GM12878 (cell line): ENCODE results near the gene COQ8B. TPM values are rescaled to one million over a fixed set of nuclear protein-coding genes. Genes with fewer than 3 reads are reported as not detected.

ENCODE experiments used
- ATAC-seq: fragments of 200-7000 bp; cut with Tn5 transposase; 3 replicates; pipeline ENCODE4 v1.9.1; 2020; ENCODE audit warnings: mild to moderate bottlenecking, moderate library complexity
- BruUV-seq: library from RNA; stranded (reverse); fragments of 400-500 nt; replicated peaks from 2 replicates; lab custom pipeline; 2021; lab: Mats Ljungman, UMichigan
- CTCF ChIA-PET: fragments of 300-600 bp; sonication (Branson Sonifier 250); formaldehyde crosslinking; extraction: SDS; loops from one replicate; lab custom pipeline; 2021; ENCODE audit warnings: inconsistent platforms; lab: Yijun Ruan, JAX
- POLR2A ChIA-PET: fragments of 350-600 bp; formaldehyde crosslinking; extraction: SDS; loops from one replicate; lab custom pipeline; 2021; ENCODE audit warnings: inconsistent platforms; lab: Charles Lee
- RAD21 ChIA-PET: fragments of 300-600 bp; sonication (Branson Sonifier 250); formaldehyde crosslinking; loops from one replicate; lab custom pipeline; 2023; ENCODE audit warnings: antibody characterized with exemption; ENCODE audit not compliant: unreplicated experiment; lab: Charles Lee
- SMC1A ChIA-PET: fragments of 300-600 bp; sonication (Branson Sonifier 250); formaldehyde crosslinking; loops from one replicate; lab custom pipeline; 2023; ENCODE audit not compliant: unreplicated experiment, uncharacterized antibody; lab: Charles Lee
- DNase-seq: peaks from one replicate; pipeline ENCODE4 v3.0.0-alpha.2; 2011; ENCODE audit warnings: low read depth, low spot score
- FAIRE-seq: peaks from 3 replicates; lab custom pipeline; 2011; peaks lifted over from hg19 to GRCh38; lab: Jason Lieb, UNC
- H2AFZ ChIP-seq: 2 replicates; pipeline ENCODE4 v1.6.0; 2011; ENCODE audit warnings: low read depth, low read length, control low read depth; ENCODE audit not compliant: control insufficient read depth
- H3K27ac ChIP-seq: 2 replicates; pipeline ENCODE4 v1.5.1; 2011; ENCODE audit warnings: control low read depth; ENCODE audit not compliant: control insufficient read depth, insufficient read depth
- H3K27me3 ChIP-seq, 2 experiments: replicated peaks in 1 of 2; 2 replicates each; pipeline versions ENCODE4 v1.6.0 to v1.6.1; 2011; ENCODE audit warnings: low read length in 1 of 2; ENCODE audit not compliant: control insufficient read depth in 2 of 2, insufficient read depth in 2 of 2
- H3K36me3 ChIP-seq, 2 experiments: 2 replicates each; pipeline ENCODE4 v1.5.1; 2011; ENCODE audit warnings: low read length in 1 of 2; ENCODE audit not compliant: control insufficient read depth in 2 of 2, insufficient read depth in 2 of 2
- H3K4me1 ChIP-seq: 2 replicates; pipeline ENCODE4 v1.6.1; 2011; ENCODE audit warnings: mild to moderate bottlenecking, low read length, moderate library complexity, mixed read lengths; ENCODE audit not compliant: control insufficient read depth, insufficient read depth
- H3K4me2 ChIP-seq: 2 replicates; pipeline ENCODE4 v1.6.0; 2011; ENCODE audit warnings: control low read depth; ENCODE audit not compliant: control insufficient read depth, insufficient read depth
- H3K4me3 ChIP-seq: fragments of 200-600 bp; sonication (generic); 2 replicates; pipeline ENCODE4 v1.5.1; 2016
- H3K79me2 ChIP-seq: 2 replicates; pipeline ENCODE4 v1.6.0; 2011; ENCODE audit warnings: low read length; ENCODE audit not compliant: control insufficient read depth, insufficient read depth
- H3K9ac ChIP-seq: 2 replicates; pipeline ENCODE4 v1.8.0; 2011; ENCODE audit warnings: low read length, control low read depth, mixed read lengths; ENCODE audit not compliant: control insufficient read depth, insufficient read depth
- H3K9me3 ChIP-seq: replicated peaks from 3 replicates; pipeline ENCODE4 v1.5.1; 2011; ENCODE audit warnings: mild to moderate bottlenecking, low read length; ENCODE audit not compliant: control insufficient read depth, insufficient read depth
- H4K20me1 ChIP-seq: 2 replicates; pipeline ENCODE4 v1.6.0; 2011; ENCODE audit not compliant: control insufficient read depth, insufficient read depth
- ASH2L ChIP-seq: fragments of 300-600, 200-600 bp; sonication (generic); IDR thresholded peaks from 2 replicates; pipeline ENCODE4 v1.6.1; 2017; ENCODE audit warnings: low read depth, mild to moderate bottlenecking, borderline replicate concordance
- BACH1 ChIP-seq: fragments of 450-650 bp; IDR thresholded peaks from 2 replicates; pipeline ENCODE4 v1.6.1; 2017; ENCODE audit warnings: mild to moderate bottlenecking, borderline replicate concordance
- CBX3 ChIP-seq: fragments of 200-600 bp; sonication (generic); IDR thresholded peaks from 2 replicates; pipeline ENCODE4 v1.6.1; 2016; ENCODE audit warnings: low read depth, borderline replicate concordance
- CEBPB ChIP-seq, 2 experiments: fragments of 150-350 bp in 1 of 2; IDR thresholded peaks; 2 replicates each; pipeline ENCODE4 v1.6.1; 2012 to 2014; ENCODE audit warnings: low read depth in 2 of 2, low read length in 2 of 2, borderline replicate concordance in 1 of 2, inconsistent platforms in 1 of 2
- CHD1 ChIP-seq: IDR thresholded peaks from 2 replicates; pipeline ENCODE4 v1.6.1; 2012; ENCODE audit warnings: low read depth, low read length, improper control_type of control experiment
- CHD2 ChIP-seq: IDR thresholded peaks from 2 replicates; pipeline ENCODE4 v1.6.1; 2011; ENCODE audit warnings: low read depth, low read length, improper control_type of control experiment, borderline replicate concordance
- CREM ChIP-seq: IDR thresholded peaks from 2 replicates; pipeline ENCODE4 v1.6.1; 2014; ENCODE audit warnings: antibody characterized with exemption, low read depth
- ESRRA ChIP-seq: IDR thresholded peaks from 2 replicates; pipeline ENCODE4 v1.6.1; 2012; ENCODE audit warnings: mild to moderate bottlenecking, low read length, improper control_type of control experiment
- GATAD2B ChIP-seq: fragments of 450-650 bp; conservative IDR thresholded peaks from 2 replicates; pipeline ENCODE4 v1.6.1; 2017; ENCODE audit warnings: low read depth, mild to moderate bottlenecking, moderate library complexity
- HDAC2 ChIP-seq: fragments of 200-600 bp; sonication (generic); IDR thresholded peaks from 2 replicates; pipeline ENCODE4 v1.6.1; 2017
- IKZF1 ChIP-seq: fragments of 450-650 bp; conservative IDR thresholded peaks from 2 replicates; pipeline ENCODE4 v1.6.1; 2017; ENCODE audit warnings: antibody characterized with exemption, mild to moderate bottlenecking
- PAX8 ChIP-seq: fragments of 450-650 bp; IDR thresholded peaks from 2 replicates; pipeline ENCODE4 v1.6.1; 2017; ENCODE audit warnings: mild to moderate bottlenecking, moderate library complexity
- RELB ChIP-seq: fragments of 450-650 bp; IDR thresholded peaks from 2 replicates; pipeline ENCODE4 v1.6.1; 2017; ENCODE audit warnings: low read depth, mild to moderate bottlenecking, moderate library complexity
- SMARCA5 ChIP-seq: fragments of 450-650 bp; IDR thresholded peaks from 2 replicates; pipeline ENCODE4 v1.6.1; 2017; ENCODE audit warnings: mild to moderate bottlenecking
- WGBS: methylation state at CpG from one replicate; pipeline ENCODE4 v1.1.6; 2016; ENCODE audit warnings: low lambda C conversion rate; ENCODE audit not compliant: insufficient replicate concordance, insufficient coverage; ENCODE audit errors: missing lambda C conversion rate; 5-methylcytosine and 5-hydroxymethylcytosine counted together
- in situ Hi-C: fragments of 300-500 bp; cut with MboI; formaldehyde crosslinking; loops from 9 replicates; pipeline ENCODE4 v1.14.3; 2018; ENCODE audit warnings: mixed read lengths
- intact Hi-C: fragments of 100-400 bp; cut with micrococcal nuclease; formaldehyde crosslinking; loops from one replicate; pipeline ENCODE4 v1.14.2; 2022; ENCODE audit not compliant: unreplicated experiment
- polyA plus RNA-seq, 11 experiments: library from polyadenylated mRNA; depleted of rRNA in 4 of 11; unstranded in 6 of 11; stranded (reverse) in 5 of 11; fragments of >200 nt; fragmentation: Nextera tagmentation in 4 of 11; fragmentation: Illumina TruSeq in 1 of 11; extraction: Ambion mirVana in 4 of 11; extraction: Trizol in 1 of 11; gene quantifications; 1 replicate in 1 of 11; 2 replicates in 10 of 11; pipeline versions ENCODE4 v1.2.1 to v1.2.3, GENCODE V29; 2011 to 2016; ENCODE audit warnings: inconsistent platforms in 2 of 11, missing spikeins in 2 of 11, low read depth in 1 of 11
- total RNA-seq, 4 experiments: library from RNA; depleted of rRNA in 3 of 4; stranded (reverse); fragments of >200 nt in 3 of 4; fragmentation: Illumina TruSeq in 1 of 4; extraction: Trizol in 1 of 4; gene quantifications; 2 replicates each; pipeline versions ENCODE4 v1.2.1 to v1.2.3, GENCODE V29; 2013 to 2021
- TF ChIP-seq, protein P1 (sequence below): IDR thresholded peaks from 2 replicates; pipeline ENCODE4 v1.6.1; 2011; ENCODE audit warnings: low read depth, mild to moderate bottlenecking, low read length, moderate library complexity, borderline replicate concordance; ENCODE audit errors: extremely low read depth
- TF ChIP-seq, protein P2 (sequence below): IDR thresholded peaks from 2 replicates; pipeline ENCODE4 v1.6.1; 2012; ENCODE audit warnings: low read length, inconsistent platforms

Gene COQ8B
- total and polyA plus RNA-seq, 10 of the 15 experiments (the other 5 are each of a cell fraction or from before 2014, with no cell fraction given), result 0.39 to 37.1 (median 16.8) TPM

DNA sequence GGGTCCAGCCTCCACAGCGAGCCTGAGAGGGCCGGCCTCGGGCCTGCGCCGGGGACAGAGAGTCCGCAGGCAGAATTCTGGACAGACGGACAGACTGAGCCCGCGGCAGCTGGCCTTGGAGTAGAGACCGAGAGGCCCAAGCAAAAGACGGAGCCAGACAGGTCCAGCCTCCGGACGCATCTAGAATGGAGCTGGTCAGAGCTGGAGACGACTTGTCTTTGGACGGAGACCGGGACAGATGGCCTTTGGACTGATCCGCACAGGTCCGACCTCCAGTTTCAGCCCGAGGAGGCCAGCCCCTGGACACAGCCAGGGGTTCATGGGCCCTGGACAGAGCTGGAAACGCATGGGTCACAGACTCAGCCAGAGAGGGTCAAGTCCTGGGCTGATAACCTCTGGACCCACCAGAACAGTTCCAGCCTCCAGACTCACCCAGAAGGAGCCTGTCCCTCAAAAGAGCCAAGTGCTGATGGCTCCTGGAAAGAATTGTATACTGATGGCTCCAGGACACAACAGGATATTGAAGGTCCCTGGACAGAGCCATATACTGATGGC lies 716 bp upstream of the COQ8B start:
- in situ Hi-C loops, result no loop called here

More for the DNA sequence above, 716 bp upstream of the COQ8B start:
- ChIA-PET RAD21 (interaction anchor here (0.6 to 2.4 kb wide), 7 partner anchors 30 to 1164 kb away, joined by 3 to 28 read pairs (median 5); partner anchors contain the start of genes ACTMAP, EGLN2, RAB4B and SNRPA), CTCF (interaction anchor here (0.5 to 1.8 kb wide), 4 partner anchors 33 to 63 kb away, joined by 3 to 10 read pairs (median 4); partner anchors contain the start of genes ACTMAP, RAB4B and SNRPA), POLR2A (interaction anchor here (0.6 to 2.4 kb wide), 13 partner anchors 11 to 652 kb away, joined by 3 to 39 read pairs (median 5); partner anchors contain the start of genes ACTMAP, BLVRB, EGLN2 and RAB4B), SMC1A (interaction anchor here (0.8 to 2.4 kb wide), 8 partner anchors 32 to 102 kb away, joined by 3 to 13 read pairs (median 8); partner anchors contain the start of genes ACTMAP, RAB4B and SNRPA)
- FAIRE-seq, result no peak
- Histone ChIP-seq H3K9ac (peak overlapping the region; percentile 91), H3K4me2 (peak overlapping the region; percentile 97), H3K27me3 (no peaks in the 10 kb centered on the region), H3K9me3 (no peaks in the 10 kb centered on the region), H2AFZ (peak overlapping the region; percentile 55), H3K27ac (peak overlapping the region; percentile 94), H3K36me3 (no peaks in the 10 kb centered on the region), H3K4me3 (peak overlapping the region; percentile 79), H3K79me2 (peaks cover 43% of the 10 kb centered on the region), H3K4me1 (peaks cover 18% of the 10 kb centered on the region), H4K20me1 (no peaks in the 10 kb centered on the region)
- WGBS, result 3% methylated on average over 19 of the region's 20 CpGs
- BruUV-seq, result TSS peak; percentile 79
- DNase-seq, result no peak
- ATAC-seq, result no peak
- intact Hi-C loops, result loop anchor here (2.0 kb wide), 2 partner anchors 33 to 81 kb away; partner anchors contain the start of genes ACTMAP, EGLN2 and SNRPA
- TF ChIP-seq, protein P1, sequence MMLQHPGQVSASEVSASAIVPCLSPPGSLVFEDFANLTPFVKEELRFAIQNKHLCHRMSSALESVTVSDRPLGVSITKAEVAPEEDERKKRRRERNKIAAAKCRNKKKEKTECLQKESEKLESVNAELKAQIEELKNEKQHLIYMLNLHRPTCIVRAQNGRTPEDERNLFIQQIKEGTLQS, result no peak
- no peak for TF ChIP-seq ASH2L
- TF ChIP-seq ESRRA, result no peak
- no peak for TF ChIP-seq CEBPB (IDR thresholded peaks at IDR 0.05; ENCODE audit: borderline replicate concordance in 1 of 2, low read depth in 2 of 2, low read length in 2 of 2)
- no peak for TF ChIP-seq BACH1
- TF ChIP-seq CHD2, result no peak
- TF ChIP-seq PAX8, result no peak
- no peak for TF ChIP-seq HDAC2
- TF ChIP-seq, protein P2, sequence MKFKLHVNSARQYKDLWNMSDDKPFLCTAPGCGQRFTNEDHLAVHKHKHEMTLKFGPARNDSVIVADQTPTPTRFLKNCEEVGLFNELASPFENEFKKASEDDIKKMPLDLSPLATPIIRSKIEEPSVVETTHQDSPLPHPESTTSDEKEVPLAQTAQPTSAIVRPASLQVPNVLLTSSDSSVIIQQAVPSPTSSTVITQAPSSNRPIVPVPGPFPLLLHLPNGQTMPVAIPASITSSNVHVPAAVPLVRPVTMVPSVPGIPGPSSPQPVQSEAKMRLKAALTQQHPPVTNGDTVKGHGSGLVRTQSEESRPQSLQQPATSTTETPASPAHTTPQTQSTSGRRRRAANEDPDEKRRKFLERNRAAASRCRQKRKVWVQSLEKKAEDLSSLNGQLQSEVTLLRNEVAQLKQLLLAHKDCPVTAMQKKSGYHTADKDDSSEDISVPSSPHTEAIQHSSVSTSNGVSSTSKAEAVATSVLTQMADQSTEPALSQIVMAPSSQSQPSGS, result no peak
- TF ChIP-seq IKZF1, result peak; percentile 1; the same call in 1 of the 2 replicates
- TF ChIP-seq GATAD2B, result 0 out of 2 replicates have a peak, but pooled peaks have one; percentile 9
- no peak for TF ChIP-seq RELB
- TF ChIP-seq SMARCA5, result peak; percentile 15
- TF ChIP-seq CBX3, result no peak
- no peak for TF ChIP-seq CHD1
- no peak for TF ChIP-seq CREM
